H7 (cell line): ENCODE measurements around the gene TTBK1. TPM values are rescaled to one million over a fixed set of nuclear protein-coding genes. Genes with fewer than 3 reads are reported as not detected.

Experiments used
- DNase-seq: peaks from one replicate; pipeline ENCODE4 v3.0.0; 2012
- H3K27me3 ChIP-seq: 2 replicates; pipeline ENCODE4 v1.6.0; 2011; ENCODE audit warnings: mild to moderate bottlenecking, low read length; ENCODE audit not compliant: control insufficient read depth, insufficient read depth
- H3K36me3 ChIP-seq: replicated peaks from 2 replicates; pipeline ENCODE4 v1.5.1; 2011; ENCODE audit warnings: low read length; ENCODE audit not compliant: control insufficient read depth, insufficient read depth
- H3K4me3 ChIP-seq: 2 replicates; pipeline ENCODE4 v1.5.1; 2011; ENCODE audit warnings: low read depth, mild to moderate bottlenecking, control low read depth, low read length, moderate library complexity; ENCODE audit not compliant: insufficient read depth
- total RNA-seq: library from RNA; depleted of rRNA; stranded (reverse); fragments of >200 nt; shearing (Covaris generic); gene quantifications from 2 replicates; pipeline ENCODE4 v1.2.3, GENCODE V29; 2014

Gene TTBK1
- total RNA-seq, 1 experiment from 2014 or later: not detected

DNA sequence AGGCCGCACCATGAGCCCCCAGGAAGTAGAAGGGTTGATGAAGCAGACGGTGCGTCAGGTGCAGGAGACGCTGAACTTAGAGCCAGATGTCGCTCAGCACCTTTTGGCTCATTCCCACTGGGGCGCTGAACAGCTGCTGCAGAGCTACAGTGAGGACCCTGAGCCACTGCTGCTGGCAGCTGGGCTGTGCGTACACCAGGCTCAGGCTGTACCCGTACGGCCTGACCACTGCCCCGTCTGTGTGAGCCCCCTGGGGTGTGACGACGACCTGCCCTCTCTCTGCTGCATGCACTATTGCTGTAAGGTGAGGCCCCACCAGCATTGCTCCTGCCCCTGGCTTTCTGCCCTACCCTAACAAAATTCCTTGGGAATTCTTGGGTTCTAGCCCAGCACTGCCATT is 27.1 kb upstream of the TTBK1 start:
- no peak overlapping the region for H3K4me3 ChIP-seq
- DNase-seq: peak; percentile 18
- no peaks in the 10 kb centered on the region for H3K36me3 ChIP-seq
- no peaks in the 10 kb centered on the region for H3K27me3 ChIP-seq

DNA sequence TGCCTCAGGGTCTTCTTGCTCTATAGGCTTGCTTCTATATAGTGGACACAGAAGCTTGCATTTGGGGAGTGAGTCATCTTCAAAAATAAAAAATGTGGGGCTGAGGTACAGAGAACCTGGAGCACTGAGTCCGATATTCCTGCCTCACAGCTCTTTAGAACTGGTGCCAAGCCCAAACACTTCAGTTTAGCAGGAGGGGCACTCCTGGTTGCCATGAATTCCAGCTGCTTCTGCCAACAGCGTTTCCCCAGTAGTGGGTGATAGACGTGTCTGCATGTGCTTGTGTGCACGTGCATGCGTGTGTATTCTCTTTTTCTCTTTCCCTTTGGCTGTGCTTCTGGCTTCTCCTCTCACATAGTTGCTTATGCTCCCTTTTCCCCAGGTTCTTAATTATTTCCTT is 25.9 kb upstream of the TTBK1 start:
- Histone ChIP-seq H3K36me3 (no peaks in the 10 kb centered on the region), H3K27me3 (no peaks in the 10 kb centered on the region), H3K4me3 (no peak overlapping the region)
- no peak for DNase-seq

DNA sequence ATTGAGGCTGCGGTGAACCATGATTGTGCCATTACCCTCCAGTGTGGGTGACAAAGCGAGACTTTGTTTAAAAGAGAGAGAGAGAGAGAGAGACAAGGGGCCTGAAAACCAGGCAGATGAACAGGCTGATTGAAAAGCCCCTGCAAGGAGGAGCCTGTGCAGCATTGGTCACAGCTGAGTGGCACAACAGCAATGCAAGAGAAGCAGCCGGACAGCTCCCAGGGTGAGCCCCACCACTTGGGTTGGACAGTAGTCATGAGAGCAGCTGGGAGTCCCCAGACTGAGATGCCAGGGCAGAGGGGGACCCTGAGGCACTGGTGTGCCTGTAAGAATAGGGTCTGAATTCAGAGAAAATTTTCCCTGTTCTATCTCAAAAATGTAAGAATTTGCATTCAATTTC is 24.2 kb upstream of the TTBK1 start:
- Histone ChIP-seq H3K4me3 (no peak overlapping the region), H3K36me3 (peaks cover 1% of the 10 kb centered on the region), H3K27me3 (no peaks in the 10 kb centered on the region)
- peak; percentile 25 for DNase-seq

DNA sequence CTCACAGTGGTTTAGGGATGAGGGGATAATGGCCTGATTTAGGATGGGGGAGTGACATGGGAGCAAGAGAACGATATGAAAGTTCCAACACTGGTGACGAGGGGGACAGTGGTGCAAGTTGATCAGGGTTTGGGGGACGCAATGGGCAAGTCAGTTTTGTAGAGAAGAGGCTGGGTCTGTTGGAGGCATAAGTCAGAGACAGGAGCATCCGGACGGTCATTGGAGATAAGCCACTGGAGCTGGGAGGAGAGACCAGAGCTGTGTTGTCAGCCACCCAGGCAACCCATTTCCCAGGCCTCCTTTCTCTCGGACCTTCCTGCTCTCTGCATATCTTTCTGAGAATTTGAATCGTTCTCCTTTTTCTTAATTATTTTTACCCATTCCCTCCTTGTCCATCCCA is 23.5 kb upstream of the TTBK1 start:
- peak; percentile 30 for DNase-seq
- H3K36me3 ChIP-seq: peaks cover 3% of the 10 kb centered on the region

DNA sequence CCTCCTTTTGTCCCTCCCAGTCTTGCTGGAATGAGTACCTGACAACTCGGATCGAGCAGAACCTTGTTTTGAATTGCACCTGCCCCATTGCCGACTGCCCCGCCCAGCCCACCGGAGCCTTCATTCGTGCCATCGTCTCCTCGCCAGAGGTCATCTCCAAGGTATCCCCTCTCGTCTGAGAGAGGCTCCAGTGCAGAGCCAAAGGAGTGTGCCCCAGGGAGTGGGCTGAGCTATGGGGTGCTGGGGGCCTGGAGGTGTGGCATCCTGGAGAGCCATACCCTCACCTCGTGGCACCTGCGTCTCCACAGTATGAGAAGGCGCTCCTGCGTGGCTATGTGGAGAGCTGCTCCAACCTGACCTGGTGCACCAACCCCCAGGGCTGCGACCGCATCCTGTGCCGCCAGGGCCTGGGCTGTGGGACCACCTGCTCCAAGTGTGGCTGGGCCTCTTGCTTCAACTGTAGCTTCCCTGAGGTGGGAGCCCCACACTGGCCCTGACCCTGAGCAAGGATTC is 22.8 kb upstream of the TTBK1 start:
- Histone ChIP-seq H3K36me3 (peaks cover 3% of the 10 kb centered on the region), H3K4me3 (no peak overlapping the region), H3K27me3 (no peaks in the 10 kb centered on the region)
- DNase-seq: peak; percentile 55

More for the DNA sequence above, 23.5 kb upstream of the TTBK1 start:
- Histone ChIP-seq H3K27me3 (no peaks in the 10 kb centered on the region), H3K4me3 (no peak overlapping the region)

DNA sequence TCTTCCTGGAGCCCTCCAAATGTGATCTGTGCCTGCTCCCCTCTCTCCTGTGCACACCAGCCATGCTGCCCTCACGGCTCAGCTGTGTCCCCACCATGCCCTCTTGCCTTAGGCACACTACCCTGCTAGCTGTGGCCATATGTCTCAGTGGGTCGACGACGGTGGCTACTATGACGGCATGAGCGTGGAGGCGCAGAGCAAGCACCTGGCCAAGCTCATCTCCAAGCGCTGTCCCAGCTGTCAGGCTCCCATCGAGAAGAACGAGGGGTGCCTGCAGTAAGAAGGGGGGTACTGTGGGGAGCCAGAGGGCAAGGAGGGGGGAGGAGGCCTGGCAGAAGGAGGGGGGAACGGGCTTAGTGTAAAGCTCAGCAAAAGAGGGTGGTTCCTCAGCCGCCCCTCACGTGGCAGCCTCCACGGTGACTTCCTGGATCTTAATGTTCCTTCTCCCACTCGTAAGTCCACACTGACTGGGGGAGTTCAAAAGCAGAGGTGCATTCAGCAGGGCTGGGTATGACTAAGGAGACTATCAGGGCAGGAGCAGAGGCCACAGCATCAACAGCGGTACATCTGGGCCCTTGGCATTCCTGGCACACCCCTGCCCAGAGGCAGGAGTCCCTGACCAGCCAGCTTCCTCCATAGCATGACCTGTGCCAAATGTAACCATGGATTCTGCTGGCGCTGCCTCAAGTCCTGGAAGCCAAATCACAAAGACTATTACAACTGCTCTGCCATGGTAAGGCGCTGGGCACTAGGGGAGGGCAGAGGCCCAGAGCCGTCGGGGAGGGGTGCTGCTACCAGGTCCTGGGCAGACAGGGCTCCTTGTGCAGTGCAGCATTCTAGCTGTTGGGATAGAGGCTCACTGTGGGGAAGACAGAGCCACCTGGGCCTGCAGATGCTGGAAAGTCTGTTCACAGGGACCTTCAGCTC is 22.0 kb upstream of the TTBK1 start:
- no peaks in the 10 kb centered on the region for H3K27me3 ChIP-seq
- peaks cover 3% of the 10 kb centered on the region for H3K36me3 ChIP-seq
- no peak overlapping the region for H3K4me3 ChIP-seq
- DNase-seq: peak; percentile 34

DNA sequence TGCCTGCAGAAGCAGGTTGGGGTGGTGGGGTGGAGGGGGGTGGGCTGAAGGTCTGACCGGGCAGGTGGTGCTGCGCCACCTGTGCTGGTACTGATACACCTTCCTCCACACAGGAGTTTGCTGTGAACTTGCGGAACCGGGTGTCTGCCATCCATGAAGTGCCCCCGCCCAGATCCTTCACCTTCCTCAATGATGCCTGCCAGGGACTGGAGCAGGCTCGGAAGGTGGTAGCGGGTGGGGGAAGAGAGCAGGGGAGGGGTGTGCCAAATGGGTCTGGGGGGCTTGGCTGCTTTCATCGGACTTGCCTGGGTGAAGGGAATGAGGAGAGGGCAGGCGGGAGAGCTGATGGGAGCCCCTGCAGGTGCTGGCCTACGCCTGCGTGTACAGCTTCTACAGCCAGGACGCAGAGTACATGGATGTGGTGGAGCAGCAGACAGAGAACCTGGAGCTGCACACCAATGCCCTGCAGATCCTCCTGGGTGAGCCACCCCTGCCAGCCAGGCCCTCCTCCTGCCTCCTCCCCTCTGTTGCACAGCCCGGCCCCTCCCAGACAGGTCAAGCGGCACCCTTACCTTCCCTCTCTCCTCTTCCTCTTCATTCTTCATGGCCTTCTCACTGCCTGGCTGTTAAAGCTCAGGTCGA is 20.7 kb upstream of the TTBK1 start:
- Histone ChIP-seq H3K27me3 (no peaks in the 10 kb centered on the region), H3K36me3 (peaks cover 3% of the 10 kb centered on the region)
- peak; percentile 47 for DNase-seq

DNA sequence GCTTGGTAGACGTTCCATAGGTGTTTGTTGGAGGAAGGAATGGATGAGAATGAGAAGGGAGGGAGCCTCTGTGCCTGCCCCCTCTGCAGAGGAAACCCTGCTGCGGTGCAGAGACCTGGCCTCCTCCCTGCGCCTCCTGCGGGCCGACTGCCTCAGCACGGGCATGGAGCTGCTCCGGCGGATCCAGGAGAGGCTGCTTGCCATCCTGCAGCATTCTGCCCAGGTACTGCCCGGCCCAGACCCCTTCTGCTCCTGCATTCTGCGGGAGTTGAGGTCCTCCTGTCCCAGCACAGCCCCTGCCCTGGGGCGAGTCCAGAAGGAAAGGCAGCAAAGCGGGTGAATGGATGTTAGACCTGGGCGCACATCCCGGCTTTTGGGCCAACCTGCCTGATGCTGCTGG is 20.1 kb upstream of the TTBK1 start:
- H3K4me3 ChIP-seq: no peak overlapping the region
- peaks cover 3% of the 10 kb centered on the region for H3K36me3 ChIP-seq
- no peaks in the 10 kb centered on the region for H3K27me3 ChIP-seq
- DNase-seq: peak; percentile 46

More for the DNA sequence above, 20.7 kb upstream of the TTBK1 start:
- no peak overlapping the region for H3K4me3 ChIP-seq

DNA sequence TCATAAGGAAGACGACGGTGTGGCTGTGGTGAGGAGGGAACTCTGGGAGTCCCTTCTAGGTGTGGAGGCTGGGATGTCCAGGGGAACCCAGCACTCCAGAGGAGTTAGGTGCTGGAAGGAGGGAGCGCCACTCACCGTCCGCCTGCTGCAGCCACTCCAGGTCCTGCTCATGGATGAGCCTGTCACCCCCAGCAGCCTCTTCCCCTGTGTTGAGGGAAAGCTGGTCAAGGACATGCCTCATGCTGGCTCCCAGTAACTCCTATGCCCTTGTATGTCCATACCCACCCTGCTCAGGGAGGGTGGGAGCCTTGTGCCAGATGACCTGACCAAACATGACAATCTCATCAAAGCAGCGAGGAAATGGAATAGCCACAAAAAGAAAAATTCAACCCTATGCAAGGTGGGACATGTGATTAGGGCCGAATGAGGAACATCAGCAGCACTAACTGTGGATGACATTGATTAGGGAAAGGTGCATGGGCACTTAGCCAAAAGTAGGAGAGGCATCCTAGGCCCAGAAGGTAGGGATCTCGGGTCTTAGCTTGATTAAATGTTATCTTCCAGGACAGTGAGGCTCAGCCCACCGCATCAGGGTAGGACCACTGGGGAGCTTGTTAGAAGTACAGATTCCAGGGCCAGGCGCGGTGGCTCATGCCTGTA is 17.0 kb upstream of the TTBK1 start:
- Histone ChIP-seq H3K27me3 (peaks cover 16% of the 10 kb centered on the region), H3K4me3 (no peak overlapping the region), H3K36me3 (peaks cover 3% of the 10 kb centered on the region)
- peak; percentile 19 for DNase-seq

DNA sequence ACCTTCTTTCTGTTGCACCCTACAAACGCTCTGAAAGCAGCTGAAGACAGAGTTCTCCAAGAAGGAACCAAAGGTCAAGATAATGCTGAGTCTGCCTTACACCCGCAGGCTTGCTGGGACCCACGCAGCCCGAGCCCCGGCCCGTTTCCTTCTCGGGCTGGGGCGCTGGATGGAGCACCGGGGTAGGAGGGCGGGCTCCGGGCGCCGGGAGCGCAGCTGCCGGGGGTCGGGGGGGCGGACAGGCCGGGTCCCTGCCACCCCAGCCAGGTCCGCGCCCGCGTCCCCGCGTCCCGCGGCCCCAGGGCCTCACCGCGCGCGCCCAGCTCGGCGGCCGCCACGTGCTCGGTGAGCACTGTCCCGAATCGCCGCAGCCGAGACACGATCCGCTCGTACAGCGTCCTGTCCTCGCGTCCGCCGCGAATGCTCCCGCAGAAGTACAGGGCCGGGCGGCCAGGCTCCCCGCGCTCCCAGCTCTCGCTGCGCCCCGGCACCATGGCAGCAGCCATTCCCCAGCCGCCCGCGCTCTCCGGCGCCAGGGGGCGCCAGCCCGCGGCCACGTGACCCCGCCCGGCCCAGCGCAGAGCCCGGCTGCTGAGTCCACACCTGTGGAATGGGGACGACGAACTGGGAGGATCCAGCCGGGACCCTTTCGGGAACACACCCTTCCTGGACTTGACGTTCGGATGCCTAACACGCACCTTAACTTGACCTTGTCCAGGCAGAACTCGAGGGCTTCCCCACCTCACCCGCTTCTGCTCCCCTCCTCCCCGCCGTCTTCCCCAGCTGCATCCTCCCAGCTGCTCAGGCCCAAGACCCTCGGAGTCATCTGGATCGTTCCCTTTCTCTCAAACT is 14.1 kb upstream of the TTBK1 start, which contains the start of gene DNPH1:
Gene DNPH1, minus strand, starts transcription at position 531 of the 852 bp plus-strand sequence. Its CDS starts 25 bp downstream, at position 506.
- peak within 1 kb of the TSS; percentile 68 for H3K4me3 ChIP-seq
- peaks cover 1% of the 10 kb centered on the region; the same call in 1 of the 2 replicates for H3K36me3 ChIP-seq
- peak; percentile 95 for DNase-seq
- H3K27me3 ChIP-seq: peaks cover 21% of the 10 kb centered on the region

DNA sequence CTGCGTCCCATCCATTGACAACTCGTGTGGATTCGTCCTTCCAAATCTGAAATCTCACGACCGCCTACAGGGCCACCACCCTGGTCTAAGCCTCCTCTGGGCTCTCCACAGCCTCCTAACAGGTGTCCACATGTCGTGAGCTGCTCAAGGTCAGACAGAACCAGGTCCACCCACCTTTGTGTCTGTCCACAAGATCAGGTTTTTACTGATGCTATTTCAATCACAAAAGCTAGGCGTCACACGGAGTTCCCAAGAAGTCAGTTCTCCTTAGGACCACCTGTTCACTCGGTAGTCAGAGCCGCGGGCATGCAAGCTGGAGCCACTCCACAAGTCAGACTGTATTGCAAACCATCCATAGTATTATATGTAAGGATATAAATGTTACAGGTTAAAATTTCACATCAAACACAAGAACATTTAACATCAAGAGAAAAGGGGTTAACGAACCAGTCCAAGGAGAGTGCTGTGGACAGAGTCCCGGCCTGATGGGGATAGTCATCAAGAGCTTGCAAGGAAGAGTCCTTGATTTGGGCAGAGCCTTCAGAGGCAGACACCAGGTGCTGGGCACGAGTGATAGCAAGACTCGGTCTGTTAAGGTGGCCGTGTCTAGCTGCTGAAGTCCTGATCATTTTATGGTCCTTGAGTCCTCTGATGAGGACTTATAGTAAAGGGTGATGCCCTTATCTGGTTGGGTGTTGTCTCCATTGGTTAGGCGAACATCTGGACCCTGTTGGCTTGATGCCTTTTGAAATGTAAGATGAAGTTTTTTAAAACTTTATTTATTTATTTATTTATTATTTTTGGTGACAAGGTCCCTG is 13.3 kb upstream of the TTBK1 start:
- no peak for DNase-seq
- H3K4me3 ChIP-seq: peak overlapping the region; percentile 68; the same call in 1 of the 2 replicates
- peaks cover 21% of the 10 kb centered on the region for H3K27me3 ChIP-seq
- H3K36me3 ChIP-seq: no peaks in the 10 kb centered on the region

DNA sequence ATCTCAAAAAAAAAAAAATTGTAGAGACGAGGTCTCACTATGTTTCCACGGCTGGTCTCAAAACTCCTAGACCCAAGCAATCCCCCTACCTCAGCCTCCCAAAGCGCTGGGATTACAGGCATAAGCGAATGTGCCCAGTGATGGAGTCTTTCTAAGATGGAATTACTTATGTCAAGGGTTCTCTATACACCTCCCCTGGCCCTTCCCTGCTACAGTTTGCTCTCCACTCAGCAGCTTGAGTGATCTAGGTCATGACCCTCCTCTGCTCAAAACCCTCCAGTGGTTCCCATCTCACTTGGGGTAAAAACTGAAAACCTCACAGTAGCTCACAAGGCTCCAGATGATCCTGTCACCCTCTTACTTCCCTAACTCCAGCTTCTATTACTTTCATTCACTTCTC is 12.2 kb upstream of the TTBK1 start:
- no peak for DNase-seq
- no peak overlapping the region for H3K4me3 ChIP-seq
- peaks cover 21% of the 10 kb centered on the region for H3K27me3 ChIP-seq
- no peaks in the 10 kb centered on the region for H3K36me3 ChIP-seq
